K562 (cell line): ENCODE data around the gene RNF41. TPM values are rescaled to one million over a fixed set of nuclear protein-coding genes. Genes with fewer than 3 reads are reported as not detected.

Experiments used
- EP400 ChIP-seq: fragments of 450-650 bp; IDR thresholded peaks from 2 replicates; pipeline ENCODE4 v1.6.1; 2017; ENCODE audit warnings: antibody characterized with exemption, mild to moderate bottlenecking, moderate library complexity
- MAFF ChIP-seq: IDR thresholded peaks from 2 replicates; pipeline ENCODE4 v1.6.1; 2012; ENCODE audit warnings: low read length, improper control_type of control experiment
- RBFOX2 ChIP-seq: fragments of 200-400 bp; formaldehyde crosslinking; IDR thresholded peaks from 2 replicates; pipeline ENCODE4 v1.6.1; 2017; ENCODE audit warnings: low read depth, mild to moderate bottlenecking, low read length, moderate library complexity
- U2AF2 ChIP-seq: fragments of 200-400 bp; formaldehyde crosslinking; optimal IDR thresholded peaks from 2 replicates; pipeline ENCODE3; 2017; ENCODE audit warnings: low read depth, mild to moderate bottlenecking, low read length
- ZNF316 ChIP-seq: fragments of 450-650 bp; IDR thresholded peaks from 2 replicates; pipeline ENCODE4 v1.6.1; 2016
- ZNF347 ChIP-seq: fragments of 450-650 bp; formaldehyde crosslinking; IDR thresholded peaks from 2 replicates; pipeline ENCODE4 v1.4.0; 2020; ENCODE audit warnings: low read depth, mild to moderate bottlenecking, moderate library complexity
- ZNF75A ChIP-seq: fragments of 450-650 bp; formaldehyde crosslinking; IDR thresholded peaks from 2 replicates; pipeline ENCODE4 v1.4.0; 2020; ENCODE audit warnings: mild to moderate bottlenecking
- polyA plus RNA-seq, 8 experiments: library from polyadenylated mRNA; depleted of rRNA in 4 of 8; stranded (reverse) in 5 of 8; unstranded in 3 of 8; fragments of >200 nt; fragmentation: Nextera tagmentation in 2 of 8; fragmentation: Illumina TruSeq in 1 of 8; extraction: Ambion mirVana in 2 of 8; extraction: Trizol in 1 of 8; gene quantifications; 2 replicates each; pipeline versions ENCODE4 v1.2.1 to v1.2.3, GENCODE V29; 2011 to 2014; ENCODE audit warnings: inconsistent platforms in 1 of 8, missing spikeins in 1 of 8
- total RNA-seq, 7 experiments: library from RNA; depleted of rRNA in 6 of 7; stranded (reverse); fragments of >200 nt in 6 of 7; fragmentation: Illumina TruSeq in 2 of 7; extraction: Trizol in 2 of 7; gene quantifications; 2 replicates each; pipeline versions ENCODE4 v1.2.1 to v1.2.3, GENCODE V29; 2011 to 2021; ENCODE audit warnings: low replicate concordance in 1 of 7
- TF ChIP-seq, protein P1 (sequence below), 3 experiments: fragments of 200-800 bp in 1 of 3; sonication (Bioruptor generic) in 1 of 3; sonication (generic) in 1 of 3; formaldehyde crosslinking in 1 of 3; IDR thresholded peaks; 2 replicates each; pipeline versions ENCODE4 v1.6.1 to v1.8.0; 2016 to 2022; ENCODE audit warnings: mild to moderate bottlenecking in 2 of 3, missing compliant biosample characterization in 2 of 3, missing genetic modification characterization in 2 of 3, missing genetic modification reagents in 1 of 3
- TF ChIP-seq, protein P2 (sequence below): fragments of 450-650 bp; IDR thresholded peaks from 2 replicates; pipeline ENCODE4 v1.6.1; 2016; ENCODE audit warnings: low read depth, mild to moderate bottlenecking, moderate library complexity
- TF ChIP-seq, protein P3 (sequence below): sonication (generic); formaldehyde crosslinking; IDR thresholded peaks from 2 replicates; pipeline ENCODE4 v1.8.1; 2023; ENCODE audit warnings: mild to moderate bottlenecking, missing genetic modification reagents
- TF ChIP-seq, protein P4 (sequence below): fragments of 250-450 bp; sonication (Bioruptor Pico); IDR thresholded peaks from 2 replicates; pipeline ENCODE4 v1.5.0; 2021
- TF ChIP-seq, protein P5 (sequence below): fragments of 250-450 bp; sonication (Bioruptor Pico); IDR thresholded peaks from 2 replicates; pipeline ENCODE4 v1.5.0; 2020; ENCODE audit warnings: mild to moderate bottlenecking, borderline replicate concordance
- TF ChIP-seq, protein P6 (sequence below): fragments of 450-650 bp; IDR thresholded peaks from one replicate; pipeline ENCODE4 v1.6.1; 2018; ENCODE audit warnings: mild to moderate bottlenecking, moderate library complexity; ENCODE audit not compliant: partially characterized antibody
- TF ChIP-seq, protein P7 (sequence below): fragments of 450-650 bp; formaldehyde crosslinking; IDR thresholded peaks from 2 replicates; pipeline ENCODE4 v1.4.0; 2022; ENCODE audit warnings: missing genetic modification characterization
- TF ChIP-seq, protein P8 (sequence below): fragments of 250-450 bp; sonication (Bioruptor Pico); IDR thresholded peaks from 2 replicates; pipeline ENCODE4 v1.9.0; 2021; ENCODE audit warnings: mild to moderate bottlenecking
- TF ChIP-seq, protein P9 (sequence below): fragments of 250-450 bp; sonication (Bioruptor Pico); IDR thresholded peaks from 2 replicates; pipeline ENCODE4 v1.6.1; 2021; ENCODE audit warnings: mild to moderate bottlenecking

RNF41 gene
- total and polyA plus RNA-seq, 9 of the 15 experiments (the other 6 are each of a cell fraction or from before 2014, with no cell fraction given): 28.2 to 46.8 (median 33.8) TPM

DNA sequence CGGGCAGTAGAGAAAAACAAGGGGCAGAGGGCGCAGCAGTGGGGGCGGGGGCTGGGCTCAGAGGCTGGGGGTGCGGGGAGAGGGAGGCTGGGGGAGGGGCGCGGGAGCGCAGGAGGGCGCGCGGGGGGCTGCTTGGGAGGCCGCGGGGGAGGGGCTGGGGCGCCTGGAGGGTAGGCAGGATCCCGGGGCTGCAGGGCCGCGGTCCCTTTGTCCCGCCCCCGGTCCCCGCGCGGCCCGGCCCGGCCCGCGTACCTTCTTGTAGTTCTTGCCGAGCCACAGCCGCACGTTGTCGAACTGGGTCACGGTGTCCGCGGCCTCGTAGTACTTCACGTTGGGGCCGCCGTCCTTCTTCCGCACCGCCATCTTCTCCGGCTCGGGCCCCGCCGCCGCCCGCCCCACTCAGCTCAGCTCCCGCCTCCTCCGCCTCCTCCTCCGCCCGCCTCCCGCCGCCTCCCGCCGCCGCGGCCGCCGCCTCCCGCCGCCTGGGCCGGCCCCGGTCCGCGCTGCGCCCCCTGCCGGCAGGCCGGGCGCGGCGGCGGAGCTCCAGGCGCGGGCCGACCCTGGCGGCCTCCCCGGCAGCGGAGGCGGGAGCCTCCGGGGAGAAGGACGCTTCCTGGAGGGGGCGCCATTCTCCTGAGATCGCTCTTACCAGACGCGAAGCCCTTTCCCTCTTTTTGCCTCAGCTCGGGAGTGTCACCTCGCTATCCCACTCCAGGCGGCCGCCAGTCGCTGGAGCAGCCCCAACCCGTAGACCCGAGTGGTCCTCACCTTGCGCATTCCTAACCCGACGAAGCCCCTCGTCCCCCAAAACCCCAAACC, 32.4 kb downstream of the RNF41 start, which contains the start of gene SMARCC2 (continued):
- TF ChIP-seq, protein P1, sequence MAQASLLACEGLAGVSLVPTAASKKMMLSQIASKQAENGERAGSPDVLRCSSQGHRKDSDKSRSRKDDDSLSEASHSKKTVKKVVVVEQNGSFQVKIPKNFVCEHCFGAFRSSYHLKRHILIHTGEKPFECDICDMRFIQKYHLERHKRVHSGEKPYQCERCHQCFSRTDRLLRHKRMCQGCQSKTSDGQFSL (CRISPR knock-in tag; IDR thresholded peaks at IDR 0.05): no peak
- TF ChIP-seq, protein P1 (tag; IDR thresholded peaks at IDR 0.05): no peak
- TF ChIP-seq ZNF316 (no peak), ZNF75A (no peak), ZNF347 (CRISPR knock-in tag) (no peak), EP400 (peak; percentile 52; the same call in 1 of the 2 replicates), MAFF (no peak), U2AF2 (no peak), RBFOX2 (peak; percentile 80)
- TF ChIP-seq, protein P2, sequence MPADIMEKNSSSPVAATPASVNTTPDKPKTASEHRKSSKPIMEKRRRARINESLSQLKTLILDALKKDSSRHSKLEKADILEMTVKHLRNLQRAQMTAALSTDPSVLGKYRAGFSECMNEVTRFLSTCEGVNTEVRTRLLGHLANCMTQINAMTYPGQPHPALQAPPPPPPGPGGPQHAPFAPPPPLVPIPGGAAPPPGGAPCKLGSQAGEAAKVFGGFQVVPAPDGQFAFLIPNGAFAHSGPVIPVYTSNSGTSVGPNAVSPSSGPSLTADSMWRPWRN: no peak
- TF ChIP-seq, protein P3, sequence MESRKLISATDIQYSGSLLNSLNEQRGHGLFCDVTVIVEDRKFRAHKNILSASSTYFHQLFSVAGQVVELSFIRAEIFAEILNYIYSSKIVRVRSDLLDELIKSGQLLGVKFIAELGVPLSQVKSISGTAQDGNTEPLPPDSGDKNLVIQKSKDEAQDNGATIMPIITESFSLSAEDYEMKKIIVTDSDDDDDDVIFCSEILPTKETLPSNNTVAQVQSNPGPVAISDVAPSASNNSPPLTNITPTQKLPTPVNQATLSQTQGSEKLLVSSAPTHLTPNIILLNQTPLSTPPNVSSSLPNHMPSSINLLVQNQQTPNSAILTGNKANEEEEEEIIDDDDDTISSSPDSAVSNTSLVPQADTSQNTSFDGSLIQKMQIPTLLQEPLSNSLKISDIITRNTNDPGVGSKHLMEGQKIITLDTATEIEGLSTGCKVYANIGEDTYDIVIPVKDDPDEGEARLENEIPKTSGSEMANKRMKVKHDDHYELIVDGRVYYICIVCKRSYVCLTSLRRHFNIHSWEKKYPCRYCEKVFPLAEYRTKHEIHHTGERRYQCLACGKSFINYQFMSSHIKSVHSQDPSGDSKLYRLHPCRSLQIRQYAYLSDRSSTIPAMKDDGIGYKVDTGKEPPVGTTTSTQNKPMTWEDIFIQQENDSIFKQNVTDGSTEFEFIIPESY (CRISPR knock-in tag): no peak
- TF ChIP-seq, protein P4, sequence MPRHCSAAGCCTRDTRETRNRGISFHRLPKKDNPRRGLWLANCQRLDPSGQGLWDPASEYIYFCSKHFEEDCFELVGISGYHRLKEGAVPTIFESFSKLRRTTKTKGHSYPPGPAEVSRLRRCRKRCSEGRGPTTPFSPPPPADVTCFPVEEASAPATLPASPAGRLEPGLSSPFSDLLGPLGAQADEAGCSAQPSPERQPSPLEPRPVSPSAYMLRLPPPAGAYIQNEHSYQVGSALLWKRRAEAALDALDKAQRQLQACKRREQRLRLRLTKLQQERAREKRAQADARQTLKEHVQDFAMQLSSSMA: no peak
- TF ChIP-seq, protein P5, sequence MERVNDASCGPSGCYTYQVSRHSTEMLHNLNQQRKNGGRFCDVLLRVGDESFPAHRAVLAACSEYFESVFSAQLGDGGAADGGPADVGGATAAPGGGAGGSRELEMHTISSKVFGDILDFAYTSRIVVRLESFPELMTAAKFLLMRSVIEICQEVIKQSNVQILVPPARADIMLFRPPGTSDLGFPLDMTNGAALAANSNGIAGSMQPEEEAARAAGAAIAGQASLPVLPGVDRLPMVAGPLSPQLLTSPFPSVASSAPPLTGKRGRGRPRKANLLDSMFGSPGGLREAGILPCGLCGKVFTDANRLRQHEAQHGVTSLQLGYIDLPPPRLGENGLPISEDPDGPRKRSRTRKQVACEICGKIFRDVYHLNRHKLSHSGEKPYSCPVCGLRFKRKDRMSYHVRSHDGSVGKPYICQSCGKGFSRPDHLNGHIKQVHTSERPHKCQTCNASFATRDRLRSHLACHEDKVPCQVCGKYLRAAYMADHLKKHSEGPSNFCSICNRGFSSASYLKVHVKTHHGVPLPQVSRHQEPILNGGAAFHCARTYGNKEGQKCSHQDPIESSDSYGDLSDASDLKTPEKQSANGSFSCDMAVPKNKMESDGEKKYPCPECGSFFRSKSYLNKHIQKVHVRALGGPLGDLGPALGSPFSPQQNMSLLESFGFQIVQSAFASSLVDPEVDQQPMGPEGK: no peak
- TF ChIP-seq, protein P6, sequence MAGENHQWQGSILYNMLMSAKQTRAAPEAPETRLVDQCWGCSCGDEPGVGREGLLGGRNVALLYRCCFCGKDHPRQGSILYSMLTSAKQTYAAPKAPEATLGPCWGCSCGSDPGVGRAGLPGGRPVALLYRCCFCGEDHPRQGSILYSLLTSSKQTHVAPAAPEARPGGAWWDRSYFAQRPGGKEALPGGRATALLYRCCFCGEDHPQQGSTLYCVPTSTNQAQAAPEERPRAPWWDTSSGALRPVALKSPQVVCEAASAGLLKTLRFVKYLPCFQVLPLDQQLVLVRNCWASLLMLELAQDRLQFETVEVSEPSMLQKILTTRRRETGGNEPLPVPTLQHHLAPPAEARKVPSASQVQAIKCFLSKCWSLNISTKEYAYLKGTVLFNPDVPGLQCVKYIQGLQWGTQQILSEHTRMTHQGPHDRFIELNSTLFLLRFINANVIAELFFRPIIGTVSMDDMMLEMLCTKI: no peak
- TF ChIP-seq, protein P7, sequence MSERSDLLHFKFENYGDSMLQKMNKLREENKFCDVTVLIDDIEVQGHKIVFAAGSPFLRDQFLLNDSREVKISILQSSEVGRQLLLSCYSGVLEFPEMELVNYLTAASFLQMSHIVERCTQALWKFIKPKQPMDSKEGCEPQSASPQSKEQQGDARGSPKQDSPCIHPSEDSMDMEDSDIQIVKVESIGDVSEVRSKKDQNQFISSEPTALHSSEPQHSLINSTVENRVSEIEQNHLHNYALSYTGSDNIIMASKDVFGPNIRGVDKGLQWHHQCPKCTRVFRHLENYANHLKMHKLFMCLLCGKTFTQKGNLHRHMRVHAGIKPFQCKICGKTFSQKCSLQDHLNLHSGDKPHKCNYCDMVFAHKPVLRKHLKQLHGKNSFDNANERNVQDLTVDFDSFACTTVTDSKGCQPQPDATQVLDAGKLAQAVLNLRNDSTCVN: no peak
- TF ChIP-seq, protein P8, sequence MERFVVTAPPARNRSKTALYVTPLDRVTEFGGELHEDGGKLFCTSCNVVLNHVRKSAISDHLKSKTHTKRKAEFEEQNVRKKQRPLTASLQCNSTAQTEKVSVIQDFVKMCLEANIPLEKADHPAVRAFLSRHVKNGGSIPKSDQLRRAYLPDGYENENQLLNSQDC (CRISPR knock-in tag): no peak
- TF ChIP-seq, protein P9, sequence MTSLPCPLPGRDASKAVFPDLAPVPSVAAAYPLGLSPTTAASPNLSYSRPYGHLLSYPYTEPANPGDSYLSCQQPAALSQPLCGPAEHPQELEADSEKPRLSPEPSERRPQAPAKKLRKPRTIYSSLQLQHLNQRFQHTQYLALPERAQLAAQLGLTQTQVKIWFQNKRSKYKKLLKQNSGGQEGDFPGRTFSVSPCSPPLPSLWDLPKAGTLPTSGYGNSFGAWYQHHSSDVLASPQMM (CRISPR knock-in tag): no peak
